ENCODE data around the gene ANKRD27. TPM values are rescaled to one million over a fixed set of nuclear protein-coding genes. Genes with fewer than 3 reads are reported as not detected.

The ANKRD27 gene
- total RNA-seq, 3 donors from 2014 or later (not counting 1 experiment from before 2014, with no cell fraction given), result 35.8 to 47.1 (median 40.8) TPM

- 93% methylated on average over 23 of the region's 23 CpGs for WGBS (ENCODE audit: insufficient coverage)
- H3K4me1 Mint-ChIP-seq, result no peaks in the 10 kb centered on the region
- Histone ChIP-seq H3K4me1 (ENCODE audit: control insufficient read depth, insufficient read depth, low read length) (no peaks in the 10 kb centered on the region), H3K9me3 (ENCODE audit: control insufficient read depth, insufficient read depth, low read length) (no peaks in the 10 kb centered on the region), H3K36me3 (ENCODE audit: control insufficient read depth, insufficient read depth, low read length) (peaks cover 73% of the 10 kb centered on the region), H3K4me3 (ENCODE audit: low read length) (no peak overlapping the region), H3K27ac (ENCODE audit: low read length) (no peak overlapping the region), H3K27me3 (ENCODE audit: control insufficient read depth, insufficient read depth, low read length) (no peaks in the 10 kb centered on the region)
- TF ChIP-seq CTCF (IDR thresholded peaks at IDR 0.05), result no peak
- DNase-seq (no peak), ATAC-seq (no peak)
- H3K9me3 Mint-ChIP-seq, result no peaks in the 10 kb centered on the region
- H3K27ac Mint-ChIP-seq, result no peak overlapping the region
- no peaks in the 10 kb centered on the region for H3K27me3 Mint-ChIP-seq (ENCODE audit: low read depth in 2 of 2)
- peaks cover 13% of the 10 kb centered on the region for H3K36me3 Mint-ChIP-seq
- intact Hi-C loops (cut with micrococcal nuclease), result no loop called here
- H3K4me3 Mint-ChIP-seq, result no peak overlapping the region
These were observed 55.8 kb downstream of the ANKRD27 start for GRCh38 chr19:32619051-32619685.

- TF ChIP-seq CTCF (IDR thresholded peaks at IDR 0.05), result no peak
- Mint-ChIP-seq H3K9me3 (no peaks in the 10 kb centered on the region), H3K4me3 (no peak overlapping the region), H3K4me1 (no peaks in the 10 kb centered on the region), H3K27me3 (ENCODE audit: low read depth in 2 of 2) (no peaks in the 10 kb centered on the region), H3K27ac (no peak overlapping the region), H3K36me3 (peaks cover 7% of the 10 kb centered on the region)
- DNase-seq, result no peak
- ATAC-seq, result no peak
- WGBS (ENCODE audit: insufficient coverage), result 86% methylated on average over 11 of the region's 11 CpGs
- no peaks in the 10 kb centered on the region for H3K27me3 ChIP-seq (ENCODE audit: control insufficient read depth, insufficient read depth, low read length)
- peaks cover 67% of the 10 kb centered on the region for H3K36me3 ChIP-seq (ENCODE audit: control insufficient read depth, insufficient read depth, low read length)
- H3K4me3 ChIP-seq (ENCODE audit: low read length), result no peak overlapping the region
- H3K27ac ChIP-seq (ENCODE audit: low read length), result no peak overlapping the region
- no peaks in the 10 kb centered on the region for H3K9me3 ChIP-seq (ENCODE audit: control insufficient read depth, insufficient read depth, low read length)
- no peaks in the 10 kb centered on the region for H3K4me1 ChIP-seq (ENCODE audit: control insufficient read depth, insufficient read depth, low read length)
- intact Hi-C loops (cut with micrococcal nuclease), result no loop called here
These were observed 59.4 kb downstream of the ANKRD27 start for GRCh38 chr19:32615569-32615968.

- Mint-ChIP-seq H3K4me3 (no peak overlapping the region), H3K27me3 (ENCODE audit: low read depth in 2 of 2) (no peaks in the 10 kb centered on the region), H3K9me3 (no peaks in the 10 kb centered on the region), H3K4me1 (no peaks in the 10 kb centered on the region), H3K36me3 (peaks cover 7% of the 10 kb centered on the region), H3K27ac (no peak overlapping the region)
- Histone ChIP-seq H3K27ac (ENCODE audit: low read length) (no peak overlapping the region), H3K4me1 (ENCODE audit: control insufficient read depth, insufficient read depth, low read length) (no peaks in the 10 kb centered on the region), H3K9me3 (ENCODE audit: control insufficient read depth, insufficient read depth, low read length) (no peaks in the 10 kb centered on the region), H3K36me3 (ENCODE audit: control insufficient read depth, insufficient read depth, low read length) (peaks cover 65% of the 10 kb centered on the region), H3K4me3 (ENCODE audit: low read length) (no peak overlapping the region), H3K27me3 (ENCODE audit: control insufficient read depth, insufficient read depth, low read length) (no peaks in the 10 kb centered on the region)
- intact Hi-C loops (cut with micrococcal nuclease), result no loop called here
- TF ChIP-seq CTCF (IDR thresholded peaks at IDR 0.05), result no peak
- DNase-seq (no peak), ATAC-seq (no peak)
- WGBS (ENCODE audit: insufficient coverage), result 95% methylated on average over 7 of the region's 7 CpGs
These were observed 60.1 kb downstream of the ANKRD27 start for GRCh38 chr19:32614916-32615315.

- peaks cover 52% of the 10 kb centered on the region for H3K36me3 ChIP-seq (ENCODE audit: control insufficient read depth, insufficient read depth, low read length)
- DNase-seq, result no peak
- ATAC-seq, result no peak
- H3K27ac ChIP-seq (ENCODE audit: low read length), result no peak overlapping the region
- 74% methylated on average over 4 of the region's 4 CpGs for WGBS (ENCODE audit: insufficient coverage)
- peaks cover 7% of the 10 kb centered on the region for H3K36me3 Mint-ChIP-seq
- no peaks in the 10 kb centered on the region for H3K9me3 Mint-ChIP-seq
- no peak overlapping the region for H3K4me3 Mint-ChIP-seq
- H3K4me3 ChIP-seq (ENCODE audit: low read length), result no peak overlapping the region
- intact Hi-C loops (cut with micrococcal nuclease), result no loop called here
- H3K4me1 ChIP-seq (ENCODE audit: control insufficient read depth, insufficient read depth, low read length), result no peaks in the 10 kb centered on the region
- no peak overlapping the region for H3K27ac Mint-ChIP-seq
- no peaks in the 10 kb centered on the region for H3K27me3 Mint-ChIP-seq (ENCODE audit: low read depth in 2 of 2)
- TF ChIP-seq CTCF (IDR thresholded peaks at IDR 0.05), result no peak
- peaks cover 0 to 6% of the 10 kb centered on the region in 2 donors for H3K4me1 Mint-ChIP-seq
- H3K9me3 ChIP-seq (ENCODE audit: control insufficient read depth, insufficient read depth, low read length), result no peaks in the 10 kb centered on the region
- H3K27me3 ChIP-seq (ENCODE audit: control insufficient read depth, insufficient read depth, low read length), result no peaks in the 10 kb centered on the region
These were observed 62.0 kb downstream of the ANKRD27 start for GRCh38 chr19:32613008-32613407.
